Measurements from ENCODE around the gene ACSM6.
"Not testable (repeated sequence)": the region's sequence is repeated elsewhere in the genome, so short reads cannot be mapped to it uniquely, and the experiment has no call there.

ACSM6 gene, protein sequence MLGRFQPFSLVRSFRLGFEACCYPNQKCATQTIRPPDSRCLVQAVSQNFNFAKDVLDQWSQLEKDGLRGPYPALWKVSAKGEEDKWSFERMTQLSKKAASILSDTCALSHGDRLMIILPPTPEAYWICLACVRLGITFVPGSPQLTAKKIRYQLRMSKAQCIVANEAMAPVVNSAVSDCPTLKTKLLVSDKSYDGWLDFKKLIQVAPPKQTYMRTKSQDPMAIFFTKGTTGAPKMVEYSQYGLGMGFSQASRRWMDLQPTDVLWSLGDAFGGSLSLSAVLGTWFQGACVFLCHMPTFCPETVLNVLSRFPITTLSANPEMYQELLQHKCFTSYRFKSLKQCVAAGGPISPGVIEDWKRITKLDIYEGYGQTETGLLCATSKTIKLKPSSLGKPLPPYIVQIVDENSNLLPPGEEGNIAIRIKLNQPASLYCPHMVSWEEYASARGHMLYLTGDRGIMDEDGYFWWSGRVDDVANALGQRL

DNA sequence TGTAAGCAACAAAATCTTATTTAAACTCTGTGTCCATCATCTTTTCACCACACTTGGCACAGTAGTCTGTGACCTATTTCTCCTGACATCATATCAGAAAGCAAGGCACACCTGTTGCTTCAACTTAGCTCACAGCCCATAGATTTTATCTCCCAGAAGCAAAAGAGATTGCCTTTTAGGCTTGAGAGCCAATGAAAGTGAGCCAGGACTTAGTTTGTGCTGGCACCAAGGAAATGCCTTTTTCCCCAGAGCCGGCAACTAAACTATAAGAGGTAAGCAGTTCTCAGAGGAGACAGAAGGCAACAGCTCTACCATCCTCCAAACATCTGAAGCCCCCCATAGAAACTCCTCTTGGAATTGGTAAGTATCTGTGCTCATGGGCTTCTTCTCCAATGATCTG, at the start of gene ACSM6:
TSS of gene ACSM6 (plus strand) at position 295 of the 400 bp plus-strand sequence. CDS start 248 bp downstream, outside the sequence.
- no peak for DNase-seq

- DNase-seq, result no peak
These were observed 25.3 kb upstream of the ACSM6 start for GRCh38 chr10:95168694-95169093.

GRCh38 chr10:95169522-95169921, 24.5 kb upstream of the ACSM6 start:
- DNase-seq, result no peak

DNA sequence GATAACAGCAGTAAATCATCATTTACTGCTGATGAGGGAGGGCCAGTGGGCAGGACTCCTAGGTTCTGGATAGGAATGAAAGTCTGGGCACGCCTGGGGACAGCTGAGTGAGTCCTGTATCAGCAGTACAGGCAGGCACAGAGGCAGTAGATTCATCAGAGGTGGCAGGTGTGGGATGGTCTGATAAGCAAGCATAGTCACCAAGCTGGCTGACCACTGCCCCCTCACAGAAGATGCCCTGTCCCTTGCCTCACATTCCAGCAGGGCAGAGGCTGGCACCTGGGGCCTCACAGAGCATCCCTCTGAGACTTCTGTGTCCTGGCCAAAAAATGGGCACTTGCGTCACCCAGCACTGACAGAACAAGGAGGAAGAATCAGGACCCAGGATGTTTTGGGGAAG, 23.2 kb upstream of the ACSM6 start:
- no peak for DNase-seq

GRCh38 chr10:95171336-95171735, 22.7 kb upstream of the ACSM6 start:
- DNase-seq, result no peak

GRCh38 chr10:95172851-95173250, 21.2 kb upstream of the ACSM6 start:
- no peak for DNase-seq

GRCh38 chr10:95176101-95176500, 17.9 kb upstream of the ACSM6 start:
- DNase-seq, result no peak

- no peak for DNase-seq
These were observed 16.6 kb upstream of the ACSM6 start for GRCh38 chr10:95177429-95177828.

- no peak for DNase-seq
These were observed 15.8 kb upstream of the ACSM6 start for GRCh38 chr10:95178266-95178665.

- DNase-seq, result no peak
These were observed 15.2 kb upstream of the ACSM6 start for GRCh38 chr10:95178797-95179196.

DNA sequence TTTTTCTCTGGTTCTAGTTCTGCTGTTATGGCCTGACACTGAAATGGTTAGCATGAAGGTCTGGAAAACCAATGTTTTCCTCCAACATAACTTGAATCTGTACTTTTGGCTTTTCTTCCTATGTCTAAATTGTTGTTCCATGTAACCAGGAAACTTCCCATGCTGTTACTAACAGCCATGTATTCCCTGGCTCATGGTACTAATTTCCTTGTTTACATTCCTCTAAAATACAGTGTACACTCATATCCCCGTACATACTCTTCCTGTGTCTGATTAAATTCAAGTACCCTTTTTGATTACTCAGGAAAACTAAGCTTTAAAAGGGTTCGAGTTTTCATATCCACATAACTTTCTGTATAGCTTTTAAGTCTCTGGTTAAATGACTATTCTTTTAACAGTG, 12.3 kb upstream of the ACSM6 start:
- no peak for DNase-seq

DNA sequence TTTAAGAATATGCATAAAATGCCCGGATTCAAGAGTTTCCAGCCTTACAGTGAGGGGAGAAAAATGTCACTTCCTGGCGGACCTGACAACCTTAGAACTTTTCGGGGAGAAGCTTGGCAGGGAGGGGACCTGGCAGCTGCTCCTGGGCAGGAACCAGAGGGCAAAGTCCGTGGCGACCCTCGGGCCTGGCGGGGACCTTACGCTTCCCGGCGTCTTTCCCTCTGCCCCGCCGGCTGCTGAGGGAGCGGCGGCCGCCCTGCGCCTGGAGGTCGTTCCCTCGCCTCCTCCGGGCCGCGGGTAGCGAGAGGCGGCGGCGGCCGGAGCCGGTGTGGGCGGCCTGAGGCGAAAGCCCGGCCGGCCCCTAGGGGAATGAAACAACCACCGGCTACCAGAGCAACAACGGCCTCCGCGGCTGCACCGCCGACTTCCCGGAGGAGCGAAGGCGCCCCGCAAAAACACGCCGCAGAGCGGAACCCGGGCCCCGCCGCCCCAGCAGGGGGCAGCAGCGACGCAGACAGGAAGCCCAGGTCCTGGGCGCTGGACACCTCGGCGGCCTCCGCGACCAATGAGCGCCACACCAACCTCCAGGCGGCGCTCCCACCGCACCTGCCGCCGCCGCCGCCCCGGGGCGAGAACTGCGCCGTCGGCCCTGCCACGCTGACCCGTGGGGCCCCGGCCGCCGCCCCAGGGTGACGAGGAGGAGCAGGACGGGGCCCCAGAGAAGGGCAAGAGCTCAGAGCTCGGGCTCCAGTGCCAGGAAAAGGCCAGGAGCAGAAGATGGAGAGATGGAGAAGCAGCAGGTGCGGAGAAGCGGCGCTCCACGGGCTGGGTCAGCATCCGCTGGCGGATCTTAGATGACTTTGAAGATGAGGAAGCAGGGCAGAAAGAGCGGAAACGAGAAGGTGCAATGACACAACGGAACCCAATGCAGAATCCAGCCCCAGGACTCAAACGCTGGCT, 10.5 kb upstream of the ACSM6 start:
- DNase-seq, result peak in 50 of 56 donors; percentile 4 to 82 (median 52)

- no peak for DNase-seq
These were observed 6.4 kb upstream of the ACSM6 start for GRCh38 chr10:95187617-95188016.

- no peak for DNase-seq
These were observed 5.4 kb upstream of the ACSM6 start for GRCh38 chr10:95188593-95188992.

DNA sequence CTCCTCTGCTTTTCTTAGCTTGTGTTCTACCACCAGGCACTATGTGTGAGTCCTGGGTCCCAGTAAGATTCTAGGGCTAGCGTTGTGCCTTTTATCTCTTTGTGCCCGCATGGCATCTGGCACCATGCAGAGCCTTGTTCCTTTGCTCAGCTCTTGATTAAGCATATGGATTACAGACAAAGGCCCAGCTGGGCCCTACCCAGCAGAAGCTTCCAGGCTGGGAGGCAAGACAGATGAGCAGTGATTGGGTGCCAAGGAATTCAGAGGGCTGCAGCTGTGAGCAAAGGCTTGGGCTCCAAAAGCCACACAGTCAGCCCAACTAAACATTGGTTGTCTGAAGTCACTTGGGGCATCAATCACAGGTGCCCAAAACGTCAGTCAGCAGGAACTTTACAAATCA, 2.0 kb downstream of the ACSM6 start:
- DNase-seq, result peak in 37 of 56 donors; percentile 1 to 59 (median 19)

DNA sequence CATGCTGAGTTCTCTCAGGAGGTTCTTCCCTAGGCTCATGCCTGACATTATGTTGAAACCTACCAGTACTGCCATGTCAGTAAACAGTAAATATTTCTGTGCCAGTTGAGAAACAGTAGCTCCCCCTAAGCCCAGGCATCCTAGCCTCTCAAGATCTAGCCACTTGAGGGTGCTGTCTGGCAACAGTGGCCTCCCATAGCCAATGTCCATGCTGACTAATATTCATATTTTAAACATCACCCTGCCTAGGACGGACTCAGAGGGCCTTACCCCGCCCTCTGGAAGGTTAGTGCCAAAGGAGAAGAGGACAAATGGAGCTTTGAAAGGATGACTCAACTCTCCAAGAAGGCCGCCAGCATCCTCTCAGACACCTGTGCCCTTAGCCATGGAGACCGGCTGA, 7.7 kb downstream of the ACSM6 start:
- DNase-seq, result no peak

DNA sequence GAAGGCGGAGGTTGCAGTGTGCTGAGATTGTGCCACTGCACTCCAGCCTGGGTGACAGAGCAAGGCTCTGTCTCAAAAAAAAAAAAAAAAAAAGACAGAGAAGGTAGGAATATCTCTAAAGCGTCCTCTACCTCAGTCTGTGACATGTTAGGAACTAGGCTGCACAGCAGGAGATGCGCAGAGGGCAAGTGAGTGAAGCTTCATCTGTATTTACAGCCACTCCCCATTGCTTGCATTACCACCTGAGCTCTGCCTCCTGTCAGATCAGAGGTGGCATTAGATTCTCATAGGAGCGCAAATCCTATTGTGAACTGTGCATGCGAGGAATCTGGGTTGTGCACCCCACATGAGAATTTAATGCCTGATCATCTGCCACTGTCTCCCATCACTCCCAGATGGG, 8.8 kb downstream of the ACSM6 start:
- not testable (repeated sequence) for DNase-seq

GRCh38 chr10:95208702-95209391, 14.8 kb downstream of the ACSM6 start:
- no peak for DNase-seq

DNA sequence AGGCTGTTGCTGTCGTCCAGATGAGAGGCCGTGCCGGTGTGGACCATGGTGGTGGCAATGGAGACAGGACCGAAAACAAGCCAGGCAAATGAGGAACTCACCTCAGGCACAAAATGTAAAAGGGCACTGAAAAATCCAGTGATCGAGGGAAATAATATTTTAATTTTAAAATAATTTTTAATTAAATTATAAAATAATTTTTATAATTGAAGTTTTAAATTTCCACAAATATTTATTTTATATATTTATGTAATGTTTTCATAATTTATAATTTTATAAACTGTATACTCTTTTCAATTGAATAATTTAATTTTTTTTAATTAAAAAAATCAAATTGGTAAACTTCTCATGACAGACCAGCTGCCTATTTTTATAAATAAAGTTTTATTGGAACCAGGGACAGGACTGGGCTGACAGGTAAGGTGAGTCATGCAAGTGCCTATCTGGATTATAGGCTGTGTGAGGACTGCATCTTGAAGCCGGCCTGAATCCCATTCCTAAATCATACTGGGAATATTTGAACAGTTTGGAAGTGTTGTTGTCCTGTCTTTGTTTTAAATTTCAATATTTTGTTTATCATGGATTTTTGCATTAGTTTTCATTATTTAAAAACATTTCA, 15.6 kb downstream of the ACSM6 start:
- no peak for DNase-seq

GRCh38 chr10:95211606-95212279, 17.7 kb downstream of the ACSM6 start:
- DNase-seq, result no peak

All from nucleus accumbens (tissue), 56 donors.